Right lobe of liver (tissue), 4 donors: ENCODE measurements around the gene PYGM.

Experiments used
- POLR2A ChIP-seq: fragments of 450-650 bp; IDR thresholded peaks from one replicate; pipeline ENCODE4 v1.6.1; 2017; ENCODE audit warnings: antibody characterized with exemption, mild to moderate bottlenecking
- TF ChIP-seq, protein P1 (sequence below), 4 donors: fragments of 200-600 bp in 3 of 4; fragments of 450-650 bp in 1 of 4; IDR thresholded peaks; one replicate each; pipeline versions ENCODE4 v1.5.1 to v1.8.0; 2016 to 2022; ENCODE audit warnings: antibody characterized with exemption in 4 of 4, mild to moderate bottlenecking in 2 of 4
- donor health status: DM: no; HTN: no; CAD: no.
- donor health status: DM: no; HTN: no; CAD: no.
- donor health status: DM: no; HTN: yes; CAD: no.

GRCh38 chr11:64787526-64788320 is 27.9 kb upstream of the PYGM start:
- TF ChIP-seq, protein P1, sequence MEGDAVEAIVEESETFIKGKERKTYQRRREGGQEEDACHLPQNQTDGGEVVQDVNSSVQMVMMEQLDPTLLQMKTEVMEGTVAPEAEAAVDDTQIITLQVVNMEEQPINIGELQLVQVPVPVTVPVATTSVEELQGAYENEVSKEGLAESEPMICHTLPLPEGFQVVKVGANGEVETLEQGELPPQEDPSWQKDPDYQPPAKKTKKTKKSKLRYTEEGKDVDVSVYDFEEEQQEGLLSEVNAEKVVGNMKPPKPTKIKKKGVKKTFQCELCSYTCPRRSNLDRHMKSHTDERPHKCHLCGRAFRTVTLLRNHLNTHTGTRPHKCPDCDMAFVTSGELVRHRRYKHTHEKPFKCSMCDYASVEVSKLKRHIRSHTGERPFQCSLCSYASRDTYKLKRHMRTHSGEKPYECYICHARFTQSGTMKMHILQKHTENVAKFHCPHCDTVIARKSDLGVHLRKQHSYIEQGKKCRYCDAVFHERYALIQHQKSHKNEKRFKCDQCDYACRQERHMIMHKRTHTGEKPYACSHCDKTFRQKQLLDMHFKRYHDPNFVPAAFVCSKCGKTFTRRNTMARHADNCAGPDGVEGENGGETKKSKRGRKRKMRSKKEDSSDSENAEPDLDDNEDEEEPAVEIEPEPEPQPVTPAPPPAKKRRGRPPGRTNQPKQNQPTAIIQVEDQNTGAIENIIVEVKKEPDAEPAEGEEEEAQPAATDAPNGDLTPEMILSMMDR (IDR thresholded peaks at IDR 0.05) = peak; percentile 66 to 77 (median 72)
- no peak for TF ChIP-seq POLR2A
